ENCODE measurements around the gene ASTN1. TPM values are rescaled to one million over a fixed set of nuclear protein-coding genes. Genes with fewer than 3 reads are reported as not detected.

ASTN1 gene
- total RNA-seq, 1 experiment from 2014 or later: not detected

DNA sequence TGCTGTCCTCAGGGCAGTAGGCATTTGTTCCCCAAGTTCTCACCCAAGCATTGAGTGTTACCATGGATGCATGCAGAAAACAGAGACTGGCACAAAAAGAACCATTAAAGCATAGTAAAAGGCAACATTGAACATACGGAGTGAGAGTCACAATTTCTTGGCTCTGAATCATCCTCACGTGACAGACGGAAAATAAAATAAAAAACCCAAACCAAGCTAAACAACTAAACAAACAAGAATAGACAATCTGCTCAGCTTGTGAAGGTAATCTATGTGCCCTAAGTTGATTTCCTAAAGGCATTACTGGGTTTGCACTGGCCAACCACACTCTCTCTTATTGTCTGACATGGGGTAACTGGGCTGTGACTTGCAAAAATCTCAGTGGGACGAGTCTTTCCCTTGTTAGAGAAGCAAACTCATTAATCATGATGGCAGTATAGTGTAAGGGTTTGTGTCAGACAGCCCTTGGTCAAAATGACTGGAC is 306.0 kb downstream of the ASTN1 start:
- Histone ChIP-seq H2AFZ (ENCODE audit: low read length) (no peak overlapping the region), H3K27me3 (ENCODE audit: low read length) (no peaks in the 10 kb centered on the region), H3K9me3 (ENCODE audit: low read length) (no peaks in the 10 kb centered on the region), H3K36me3 (ENCODE audit: low read depth, low read length) (no peaks in the 10 kb centered on the region), H3K4me1 (ENCODE audit: insufficient read depth, low read length) (no peaks in the 10 kb centered on the region), H3K4me2 (ENCODE audit: low read length) (no peak overlapping the region), H4K20me1 (ENCODE audit: low read length) (no peaks in the 10 kb centered on the region), H3K9ac (ENCODE audit: low read length) (no peak overlapping the region), H3K27ac (ENCODE audit: low read length) (no peak overlapping the region), H3K79me2 (ENCODE audit: low read length) (no peaks in the 10 kb centered on the region), H3F3A (ENCODE audit: low read length, unreplicated experiment) (no peaks in the 10 kb centered on the region), H3K4me3 (ENCODE audit: low read length) (no peak overlapping the region), H3K9me2 (replicated peaks; ENCODE audit: low read length) (no peaks in the 10 kb centered on the region)
- ChIA-PET POLR2A (ENCODE audit: unreplicated experiment) (no interaction called here), CTCF (no interaction called here)
- ATAC-seq (no peak), DNase-seq (no peak)
- intact Hi-C loops (cut with micrococcal nuclease): no loop called here
- no TSS peak for BruUV-seq (replicated peaks)
- TF ChIP-seq EZH2 (IDR thresholded peaks at IDR 0.05; ENCODE audit: low read length, unreplicated experiment) (no peak), EZH2phosphoT487 (IDR thresholded peaks at IDR 0.05; ENCODE audit: borderline replicate concordance, low read length) (no peak)
- TF ChIP-seq, protein P1, sequence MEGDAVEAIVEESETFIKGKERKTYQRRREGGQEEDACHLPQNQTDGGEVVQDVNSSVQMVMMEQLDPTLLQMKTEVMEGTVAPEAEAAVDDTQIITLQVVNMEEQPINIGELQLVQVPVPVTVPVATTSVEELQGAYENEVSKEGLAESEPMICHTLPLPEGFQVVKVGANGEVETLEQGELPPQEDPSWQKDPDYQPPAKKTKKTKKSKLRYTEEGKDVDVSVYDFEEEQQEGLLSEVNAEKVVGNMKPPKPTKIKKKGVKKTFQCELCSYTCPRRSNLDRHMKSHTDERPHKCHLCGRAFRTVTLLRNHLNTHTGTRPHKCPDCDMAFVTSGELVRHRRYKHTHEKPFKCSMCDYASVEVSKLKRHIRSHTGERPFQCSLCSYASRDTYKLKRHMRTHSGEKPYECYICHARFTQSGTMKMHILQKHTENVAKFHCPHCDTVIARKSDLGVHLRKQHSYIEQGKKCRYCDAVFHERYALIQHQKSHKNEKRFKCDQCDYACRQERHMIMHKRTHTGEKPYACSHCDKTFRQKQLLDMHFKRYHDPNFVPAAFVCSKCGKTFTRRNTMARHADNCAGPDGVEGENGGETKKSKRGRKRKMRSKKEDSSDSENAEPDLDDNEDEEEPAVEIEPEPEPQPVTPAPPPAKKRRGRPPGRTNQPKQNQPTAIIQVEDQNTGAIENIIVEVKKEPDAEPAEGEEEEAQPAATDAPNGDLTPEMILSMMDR (conservative IDR thresholded peaks at IDR 0.05; ENCODE audit: low read depth, low read length): no peak

DNA sequence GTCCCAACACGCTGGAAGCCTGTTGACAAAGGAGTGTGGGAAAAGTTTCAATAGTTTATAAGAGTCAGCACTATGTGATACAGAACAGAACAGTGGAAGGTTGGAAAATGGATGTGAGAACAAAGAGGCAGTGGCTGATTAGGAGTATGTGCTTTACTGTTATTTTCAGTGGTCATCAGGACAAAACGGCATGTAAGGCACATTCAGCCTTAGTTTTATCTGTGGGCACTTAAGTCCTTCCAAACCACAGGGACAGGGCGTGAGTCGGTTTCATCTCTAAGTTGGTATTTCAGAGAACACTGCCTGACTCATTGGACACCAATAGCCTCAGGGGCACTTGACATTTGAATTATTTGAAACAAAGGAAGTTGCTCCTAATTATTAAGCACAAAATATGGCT is 306.9 kb downstream of the ASTN1 start:
- no TSS peak for BruUV-seq (replicated peaks)
- intact Hi-C loops (cut with micrococcal nuclease): no loop called here
- H3K27me3 ChIP-seq (ENCODE audit: low read length): no peaks in the 10 kb centered on the region
- no peaks in the 10 kb centered on the region for H3K9me3 ChIP-seq (ENCODE audit: low read length)
- no peak overlapping the region for H3K4me3 ChIP-seq (ENCODE audit: low read length)
- CTCF ChIA-PET: no interaction called here
- H3K79me2 ChIP-seq (ENCODE audit: low read length): no peaks in the 10 kb centered on the region
- no peak for TF ChIP-seq EZH2phosphoT487 (IDR thresholded peaks at IDR 0.05; ENCODE audit: borderline replicate concordance, low read length)
- TF ChIP-seq, protein P1 (conservative IDR thresholded peaks at IDR 0.05; ENCODE audit: low read depth, low read length): no peak
- no peak for TF ChIP-seq EZH2 (IDR thresholded peaks at IDR 0.05; ENCODE audit: low read length, unreplicated experiment)
- H2AFZ ChIP-seq (ENCODE audit: low read length): no peak overlapping the region
- H3K9ac ChIP-seq (ENCODE audit: low read length): no peak overlapping the region
- H3F3A ChIP-seq (ENCODE audit: low read length, unreplicated experiment): no peaks in the 10 kb centered on the region
- ATAC-seq (no peak), DNase-seq (peak; percentile 21)
- POLR2A ChIA-PET (ENCODE audit: unreplicated experiment): no interaction called here
- no peaks in the 10 kb centered on the region for H4K20me1 ChIP-seq (ENCODE audit: low read length)
- no peaks in the 10 kb centered on the region for H3K36me3 ChIP-seq (ENCODE audit: low read depth, low read length)
- no peaks in the 10 kb centered on the region for H3K4me1 ChIP-seq (ENCODE audit: insufficient read depth, low read length)
- H3K27ac ChIP-seq (ENCODE audit: low read length): no peak overlapping the region
- no peak overlapping the region for H3K4me2 ChIP-seq (ENCODE audit: low read length)
- no peaks in the 10 kb centered on the region for H3K9me2 ChIP-seq (replicated peaks; ENCODE audit: low read length)

DNA sequence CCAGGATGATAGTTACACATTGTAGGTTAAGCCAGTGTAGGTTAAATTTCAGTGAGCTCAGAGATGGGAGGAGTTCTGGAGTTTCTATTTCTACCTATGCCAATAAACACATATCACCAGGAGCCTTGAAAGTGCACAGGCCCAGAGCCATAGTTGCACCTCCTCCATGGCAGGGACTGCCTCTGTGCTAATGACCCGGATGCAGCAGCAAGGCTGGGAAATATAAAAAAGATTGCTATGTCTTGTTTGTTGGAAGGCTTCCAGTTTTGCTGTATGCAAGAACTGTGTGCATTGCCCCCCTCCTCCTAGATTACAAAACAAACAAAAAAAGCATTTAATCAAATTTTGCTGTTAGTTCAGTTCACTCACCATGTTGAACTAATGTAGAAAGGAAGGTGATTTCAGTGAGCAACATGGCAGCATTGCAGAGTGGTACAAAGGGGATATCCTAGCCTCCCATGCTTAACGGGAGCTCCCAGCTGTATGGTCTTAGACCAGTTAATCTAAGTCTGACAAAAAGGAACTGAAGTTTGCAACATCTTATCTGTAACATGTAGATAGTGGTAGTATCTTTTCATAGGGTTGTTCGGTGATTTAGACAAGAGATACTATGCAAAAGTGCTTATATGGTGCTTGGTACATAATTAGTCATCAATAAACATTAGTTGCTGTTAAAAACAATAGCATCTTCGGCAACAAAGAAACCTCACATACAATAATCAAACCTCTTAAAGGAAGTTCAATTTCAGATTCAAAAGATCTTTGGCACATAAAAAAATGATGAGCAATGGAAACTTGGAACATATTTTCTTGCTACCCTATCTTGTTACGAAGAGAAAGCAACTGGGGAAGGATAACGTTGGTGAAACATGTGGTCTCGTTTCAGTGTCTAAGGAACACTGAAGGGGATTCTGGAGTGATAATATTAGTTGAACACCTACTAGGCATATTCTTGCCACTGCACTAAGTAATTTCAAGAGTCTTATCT is 309.5 kb downstream of the ASTN1 start:
- no peaks in the 10 kb centered on the region for H3K9me3 ChIP-seq (ENCODE audit: low read length)
- H3K36me3 ChIP-seq (ENCODE audit: low read depth, low read length): no peaks in the 10 kb centered on the region
- POLR2A ChIA-PET (ENCODE audit: unreplicated experiment): no interaction called here
- no peak overlapping the region for H3K4me3 ChIP-seq (ENCODE audit: low read length)
- intact Hi-C loops (cut with micrococcal nuclease): no loop called here
- TF ChIP-seq EZH2phosphoT487 (IDR thresholded peaks at IDR 0.05; ENCODE audit: borderline replicate concordance, low read length) (no peak), EZH2 (IDR thresholded peaks at IDR 0.05; ENCODE audit: low read length, unreplicated experiment) (no peak)
- TF ChIP-seq, protein P1 (conservative IDR thresholded peaks at IDR 0.05; ENCODE audit: low read depth, low read length): no peak
- DNase-seq: no peak
- CTCF ChIA-PET: no interaction called here
- H3K4me2 ChIP-seq (ENCODE audit: low read length): no peak overlapping the region
- no peaks in the 10 kb centered on the region for H3K4me1 ChIP-seq (ENCODE audit: insufficient read depth, low read length)
- no peaks in the 10 kb centered on the region for H4K20me1 ChIP-seq (ENCODE audit: low read length)
- H3F3A ChIP-seq (ENCODE audit: low read length, unreplicated experiment): no peaks in the 10 kb centered on the region
- H3K27ac ChIP-seq (ENCODE audit: low read length): no peak overlapping the region
- H3K79me2 ChIP-seq (ENCODE audit: low read length): no peaks in the 10 kb centered on the region
- no peaks in the 10 kb centered on the region for H3K9me2 ChIP-seq (replicated peaks; ENCODE audit: low read length)
- no peak overlapping the region for H2AFZ ChIP-seq (ENCODE audit: low read length)
- no peak for ATAC-seq
- BruUV-seq (replicated peaks): no TSS peak
- H3K27me3 ChIP-seq (ENCODE audit: low read length): peaks cover 7% of the 10 kb centered on the region; the same call in 1 of the 2 replicates
- no peak overlapping the region for H3K9ac ChIP-seq (ENCODE audit: low read length)
